Liver (tissue), 9 donors: ENCODE data around the gene LSAMP. TPM values are rescaled to one million over a fixed set of nuclear protein-coding genes. Genes with fewer than 3 reads are reported as not detected.
"Not testable (repeated sequence)": the region's sequence is repeated elsewhere in the genome, so short reads cannot be mapped to it uniquely, and the experiment has no call there.

Source experiments
- DNase-seq: peaks from one replicate; pipeline ENCODE4 v3.0.0-alpha.2; 2017; ENCODE audit warnings: low spot score
- H3K27ac ChIP-seq, 2 donors: one replicate each; pipeline ENCODE4 v1.7.0; 2013; ENCODE audit warnings: inconsistent platforms in 2 of 2, low read length in 2 of 2, control low read depth in 1 of 2, low read depth in 1 of 2, mild to moderate bottlenecking in 1 of 2
- H3K27me3 ChIP-seq, 4 donors: one replicate each; pipeline versions ENCODE4 v1.6.1 to v1.7.0; 2013; ENCODE audit warnings: low read length in 3 of 4, inconsistent platforms in 1 of 4, mild to moderate bottlenecking in 1 of 4, moderate library complexity in 1 of 4; ENCODE audit not compliant: control insufficient read depth in 4 of 4, insufficient read depth in 4 of 4
- H3K36me3 ChIP-seq, 4 donors: one replicate each; pipeline versions ENCODE4 v1.6.1 to v1.7.0; 2013; ENCODE audit warnings: low read length in 3 of 4, mild to moderate bottlenecking in 3 of 4, low read depth in 1 of 4, moderate library complexity in 1 of 4; ENCODE audit not compliant: control insufficient read depth in 4 of 4, insufficient read depth in 3 of 4
- H3K4me1 ChIP-seq, 4 donors: one replicate each; pipeline versions ENCODE4 v1.6.1 to v1.7.0; 2013; ENCODE audit warnings: low read length in 3 of 4, mild to moderate bottlenecking in 3 of 4, moderate library complexity in 1 of 4; ENCODE audit not compliant: control insufficient read depth in 4 of 4, insufficient read depth in 4 of 4
- H3K4me3 ChIP-seq, 3 donors: one replicate each; pipeline versions ENCODE4 v1.6.1 to v1.7.0; 2013; ENCODE audit warnings: low read length in 3 of 3, control low read depth in 1 of 3, low read depth in 1 of 3, mild to moderate bottlenecking in 1 of 3
- H3K9ac ChIP-seq, 2 donors: one replicate each; pipeline ENCODE4 v1.7.0; 2013; ENCODE audit warnings: low read length in 2 of 2, mild to moderate bottlenecking in 2 of 2, moderate library complexity in 2 of 2, control low read depth in 1 of 2, low read depth in 1 of 2
- H3K9me3 ChIP-seq, 4 donors: one replicate each; pipeline versions ENCODE4 v1.6.1 to v1.7.0; 2013; ENCODE audit warnings: low read length in 3 of 4; ENCODE audit not compliant: control insufficient read depth in 4 of 4
- EGR1 ChIP-seq, 2 donors: IDR thresholded peaks; 2 replicates each; pipeline ENCODE4 v1.6.1; 2016 to 2018; ENCODE audit warnings: antibody characterized with exemption in 2 of 2, low read depth in 2 of 2
- FOXA1 ChIP-seq: IDR thresholded peaks from 2 replicates; pipeline ENCODE4 v1.6.1; 2016; ENCODE audit warnings: antibody characterized with exemption
- FOXA2 ChIP-seq: IDR thresholded peaks from 2 replicates; pipeline ENCODE4 v1.6.1; 2016; ENCODE audit warnings: antibody characterized with exemption
- GABPA ChIP-seq, 2 donors: IDR thresholded peaks in 1 of 2; conservative IDR thresholded peaks in 1 of 2; 2 replicates each; pipeline ENCODE4 v1.6.1; 2016; ENCODE audit warnings: antibody characterized with exemption in 2 of 2, mild to moderate bottlenecking in 1 of 2, moderate library complexity in 1 of 2
- HNF4A ChIP-seq, 2 donors: conservative IDR thresholded peaks; 2 replicates each; pipeline ENCODE4 v1.6.1; 2016; ENCODE audit warnings: antibody characterized with exemption in 2 of 2, mild to moderate bottlenecking in 2 of 2
- HNF4G ChIP-seq: IDR thresholded peaks from 2 replicates; pipeline ENCODE4 v1.6.1; 2016; ENCODE audit warnings: antibody characterized with exemption
- JUND ChIP-seq, 2 donors: IDR thresholded peaks; 2 replicates each; pipeline ENCODE4 v1.6.1; 2016; ENCODE audit warnings: antibody characterized with exemption in 2 of 2
- NR2F2 ChIP-seq: IDR thresholded peaks from 2 replicates; pipeline ENCODE4 v1.6.1; 2016; ENCODE audit warnings: antibody characterized with exemption
- RAD21 ChIP-seq, 2 donors: IDR thresholded peaks; 2 replicates each; pipeline ENCODE4 v1.6.1; 2016; ENCODE audit warnings: antibody characterized with exemption in 2 of 2, mild to moderate bottlenecking in 2 of 2
- REST ChIP-seq: IDR thresholded peaks from 2 replicates; pipeline ENCODE4 v1.6.1; 2016; ENCODE audit warnings: antibody characterized with exemption, mild to moderate bottlenecking
- RXRA ChIP-seq, 2 donors: IDR thresholded peaks; 2 replicates each; pipeline ENCODE4 v1.6.1; 2017 to 2018; ENCODE audit warnings: antibody characterized with exemption in 2 of 2, mild to moderate bottlenecking in 1 of 2
- SP1 ChIP-seq: IDR thresholded peaks from 2 replicates; pipeline ENCODE4 v1.6.1; 2018; ENCODE audit warnings: antibody characterized with exemption, mild to moderate bottlenecking
- TAF1 ChIP-seq: conservative IDR thresholded peaks from 2 replicates; pipeline ENCODE4 v1.6.1; 2016; ENCODE audit warnings: antibody characterized with exemption, mild to moderate bottlenecking
- YY1 ChIP-seq: IDR thresholded peaks from 2 replicates; pipeline ENCODE4 v1.6.1; 2016; ENCODE audit warnings: antibody characterized with exemption, mild to moderate bottlenecking
- WGBS: extraction: QIAGEN DNeasy Blood & Tissue Kit; methylation state at CpG from one replicate; pipeline ENCODE4 v1.1.7; 2013; 5-methylcytosine and 5-hydroxymethylcytosine counted together
- polyA plus RNA-seq, 2 donors: library from polyadenylated mRNA; stranded (reverse) in 1 of 2; unstranded in 1 of 2; fragments of 200-250 nt in 1 of 2; fragments of >200 nt in 1 of 2; fragmentation: Nextera tagmentation in 1 of 2; extraction: Ambion mirVana in 1 of 2; gene quantifications; one replicate each; pipeline versions ENCODE4 v1.2.1 to v1.2.3, GENCODE V29; 2013 to 2015
- total RNA-seq, 2 donors: library from RNA; depleted of rRNA; stranded (reverse); fragments of >200 nt; gene quantifications; one replicate each; pipeline ENCODE4 v1.2.3, GENCODE V29; 2014
- TF ChIP-seq, protein P1 (sequence below): IDR thresholded peaks from 2 replicates; pipeline ENCODE4 v1.6.1; 2016; ENCODE audit warnings: antibody characterized with exemption
- TF ChIP-seq, protein P2 (sequence below): IDR thresholded peaks from 2 replicates; pipeline ENCODE4 v1.6.1; 2016; ENCODE audit warnings: antibody characterized with exemption
- TF ChIP-seq, protein P3 (sequence below): fragments of 150-350 bp; IDR thresholded peaks from 2 replicates; pipeline ENCODE4 v1.5.1; 2017; ENCODE audit warnings: improper control_type of control experiment, low read depth, low read length; ENCODE audit not compliant: missing input control
- TF ChIP-seq, protein P4 (sequence below): IDR thresholded peaks from 2 replicates; pipeline ENCODE4 v1.6.1; 2016; ENCODE audit warnings: antibody characterized with exemption
- donor health status: healthy.
- donor health status: healthy.
- donor health status: healthy.
- donor health status: healthy.
- donor health status: healthy.

The LSAMP gene
- total and polyA plus RNA-seq, 4 donors, result 0.01 to 0.17 (median 0.06) TPM

- Histone ChIP-seq H3K4me1 (no peaks in the 10 kb centered on the region), H3K27ac (no peak overlapping the region), H3K9ac (no peak overlapping the region), H3K36me3 (no peaks in the 10 kb centered on the region), H3K9me3 (no peaks in the 10 kb centered on the region), H3K4me3 (no peak overlapping the region), H3K27me3 (no peaks in the 10 kb centered on the region)
- DNase-seq, result no peak
- WGBS, result 88% methylated on average over 1 of the region's 1 CpG
- TF ChIP-seq RAD21 (IDR thresholded peaks at IDR 0.05), result no peak
- TF ChIP-seq HNF4A (conservative IDR thresholded peaks at IDR 0.05), result no peak
- no peak for TF ChIP-seq FOXA1
- TF ChIP-seq, protein P1, sequence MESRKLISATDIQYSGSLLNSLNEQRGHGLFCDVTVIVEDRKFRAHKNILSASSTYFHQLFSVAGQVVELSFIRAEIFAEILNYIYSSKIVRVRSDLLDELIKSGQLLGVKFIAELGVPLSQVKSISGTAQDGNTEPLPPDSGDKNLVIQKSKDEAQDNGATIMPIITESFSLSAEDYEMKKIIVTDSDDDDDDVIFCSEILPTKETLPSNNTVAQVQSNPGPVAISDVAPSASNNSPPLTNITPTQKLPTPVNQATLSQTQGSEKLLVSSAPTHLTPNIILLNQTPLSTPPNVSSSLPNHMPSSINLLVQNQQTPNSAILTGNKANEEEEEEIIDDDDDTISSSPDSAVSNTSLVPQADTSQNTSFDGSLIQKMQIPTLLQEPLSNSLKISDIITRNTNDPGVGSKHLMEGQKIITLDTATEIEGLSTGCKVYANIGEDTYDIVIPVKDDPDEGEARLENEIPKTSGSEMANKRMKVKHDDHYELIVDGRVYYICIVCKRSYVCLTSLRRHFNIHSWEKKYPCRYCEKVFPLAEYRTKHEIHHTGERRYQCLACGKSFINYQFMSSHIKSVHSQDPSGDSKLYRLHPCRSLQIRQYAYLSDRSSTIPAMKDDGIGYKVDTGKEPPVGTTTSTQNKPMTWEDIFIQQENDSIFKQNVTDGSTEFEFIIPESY, result no peak
- TF ChIP-seq NR2F2, result no peak
- TF ChIP-seq YY1, result no peak
- no peak for TF ChIP-seq GABPA (IDR thresholded peaks at IDR 0.05 in 1 of 2, conservative IDR thresholded peaks at IDR 0.05 in 1 of 2)
Observed at GRCh38 chr3:116077059-116077458, 368.2 kb downstream of the LSAMP start.

DNA sequence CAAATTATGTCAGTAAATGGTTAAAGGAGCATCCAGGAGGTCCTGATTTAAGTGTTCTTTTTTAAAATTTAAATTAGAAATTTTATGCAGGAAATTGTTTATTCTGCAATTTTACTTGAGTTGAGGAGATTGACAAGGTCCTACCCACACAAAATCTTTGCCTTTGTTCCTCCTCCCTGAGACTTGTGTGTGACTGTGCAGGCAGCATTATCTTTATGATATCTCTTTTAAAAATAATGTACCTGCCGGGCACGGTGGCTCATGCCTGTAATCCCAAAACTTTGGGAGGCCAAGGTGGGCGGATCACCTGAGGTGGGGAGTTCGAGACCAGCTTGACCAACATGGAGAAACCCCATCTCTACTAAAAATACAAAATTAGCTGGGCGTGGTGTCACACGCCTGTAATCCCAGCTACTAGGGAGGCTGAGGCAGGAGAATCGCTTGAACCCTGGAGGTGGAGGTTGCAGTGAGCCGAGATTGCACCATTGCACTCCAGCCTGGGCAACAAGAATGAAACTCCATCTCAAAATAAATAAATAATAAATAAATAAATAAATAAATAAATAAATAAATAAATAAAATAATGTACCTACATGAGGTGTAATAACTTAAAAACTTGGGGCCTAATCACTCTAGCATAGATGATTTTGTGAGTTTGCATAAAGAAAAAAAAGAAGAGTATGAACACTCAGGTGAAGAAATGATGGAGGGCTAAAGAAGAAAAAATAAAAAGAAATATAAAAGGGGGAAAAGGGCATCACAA lies 374.6 kb downstream of the LSAMP start:
- not testable (repeated sequence) for H3K4me3 ChIP-seq, H3K36me3 ChIP-seq, H3K27me3 ChIP-seq, H3K27ac ChIP-seq, DNase-seq, H3K9me3 ChIP-seq, H3K9ac ChIP-seq, H3K4me1 ChIP-seq
- WGBS, result 86% methylated on average over 8 of the region's 8 CpGs

DNA sequence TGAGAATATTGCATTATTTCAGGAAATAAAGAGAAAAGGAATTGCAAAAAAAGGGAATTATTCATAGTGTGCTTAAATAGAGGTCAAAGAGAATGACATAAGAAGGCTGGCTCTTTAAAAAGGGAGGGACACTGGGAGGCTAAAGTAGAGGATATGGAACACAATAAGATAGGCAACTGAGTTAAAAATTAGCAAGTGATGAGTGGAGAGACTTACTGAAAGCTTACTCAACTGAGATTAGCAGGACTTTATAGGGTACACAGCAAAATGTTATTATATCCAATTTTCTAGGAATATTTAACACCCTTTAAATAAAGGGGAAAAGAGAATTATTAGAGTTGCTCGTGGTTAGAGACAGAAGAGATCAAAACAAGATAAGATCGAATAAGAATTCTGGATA lies 375.2 kb downstream of the LSAMP start:
- Histone ChIP-seq H3K9me3 (no peaks in the 10 kb centered on the region), H3K27ac (no peak overlapping the region), H3K4me3 (no peak overlapping the region), H3K4me1 (no peaks in the 10 kb centered on the region), H3K36me3 (no peaks in the 10 kb centered on the region), H3K9ac (no peak overlapping the region), H3K27me3 (peaks cover 0 to 3% (median 0%) of the 10 kb centered on the region in 4 donors)
- 61% methylated on average over 2 of the region's 2 CpGs for WGBS
- DNase-seq, result no peak
- TF ChIP-seq FOXA1 (no peak), EGR1 (IDR thresholded peaks at IDR 0.05; ENCODE audit: low read depth in 2 of 2) (no peak), RXRA (IDR thresholded peaks at IDR 0.05) (no peak), JUND (IDR thresholded peaks at IDR 0.05) (no peak), NR2F2 (no peak), GABPA (IDR thresholded peaks at IDR 0.05 in 1 of 2, conservative IDR thresholded peaks at IDR 0.05 in 1 of 2) (no peak), FOXA2 (no peak), RAD21 (IDR thresholded peaks at IDR 0.05) (no peak), SP1 (no peak), HNF4G (no peak), REST (no peak), TAF1 (no peak), HNF4A (conservative IDR thresholded peaks at IDR 0.05) (no peak), YY1 (no peak)
- TF ChIP-seq, protein P1, result no peak
- TF ChIP-seq, protein P2, sequence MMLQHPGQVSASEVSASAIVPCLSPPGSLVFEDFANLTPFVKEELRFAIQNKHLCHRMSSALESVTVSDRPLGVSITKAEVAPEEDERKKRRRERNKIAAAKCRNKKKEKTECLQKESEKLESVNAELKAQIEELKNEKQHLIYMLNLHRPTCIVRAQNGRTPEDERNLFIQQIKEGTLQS, result no peak
- TF ChIP-seq, protein P3, sequence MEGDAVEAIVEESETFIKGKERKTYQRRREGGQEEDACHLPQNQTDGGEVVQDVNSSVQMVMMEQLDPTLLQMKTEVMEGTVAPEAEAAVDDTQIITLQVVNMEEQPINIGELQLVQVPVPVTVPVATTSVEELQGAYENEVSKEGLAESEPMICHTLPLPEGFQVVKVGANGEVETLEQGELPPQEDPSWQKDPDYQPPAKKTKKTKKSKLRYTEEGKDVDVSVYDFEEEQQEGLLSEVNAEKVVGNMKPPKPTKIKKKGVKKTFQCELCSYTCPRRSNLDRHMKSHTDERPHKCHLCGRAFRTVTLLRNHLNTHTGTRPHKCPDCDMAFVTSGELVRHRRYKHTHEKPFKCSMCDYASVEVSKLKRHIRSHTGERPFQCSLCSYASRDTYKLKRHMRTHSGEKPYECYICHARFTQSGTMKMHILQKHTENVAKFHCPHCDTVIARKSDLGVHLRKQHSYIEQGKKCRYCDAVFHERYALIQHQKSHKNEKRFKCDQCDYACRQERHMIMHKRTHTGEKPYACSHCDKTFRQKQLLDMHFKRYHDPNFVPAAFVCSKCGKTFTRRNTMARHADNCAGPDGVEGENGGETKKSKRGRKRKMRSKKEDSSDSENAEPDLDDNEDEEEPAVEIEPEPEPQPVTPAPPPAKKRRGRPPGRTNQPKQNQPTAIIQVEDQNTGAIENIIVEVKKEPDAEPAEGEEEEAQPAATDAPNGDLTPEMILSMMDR, result no peak
- TF ChIP-seq, protein P4, sequence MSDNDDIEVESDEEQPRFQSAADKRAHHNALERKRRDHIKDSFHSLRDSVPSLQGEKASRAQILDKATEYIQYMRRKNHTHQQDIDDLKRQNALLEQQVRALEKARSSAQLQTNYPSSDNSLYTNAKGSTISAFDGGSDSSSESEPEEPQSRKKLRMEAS, result no peak
